Thyroid gland (tissue), 4 donors: ENCODE measurements around the gene PAX8.

Experiments
- CTCF ChIP-seq, 6 experiments: fragments of 200-600 bp in 3 of 6; fragments of 450-650 bp in 3 of 6; sonication (generic) in 3 of 6; IDR thresholded peaks; one replicate each; pipeline ENCODE4 v1.5.1; 2016 to 2019; ENCODE audit warnings: antibody characterized with exemption in 6 of 6, mild to moderate bottlenecking in 2 of 6, inconsistent platforms in 1 of 6, moderate library complexity in 1 of 6
- POLR2A ChIP-seq, 2 donors: fragments of 450-650 bp; IDR thresholded peaks; one replicate each; pipeline ENCODE4 v1.6.1; 2017; ENCODE audit warnings: antibody characterized with exemption in 2 of 2, mild to moderate bottlenecking in 2 of 2, moderate library complexity in 1 of 2

GRCh38 chr2:113251118-113251517 lies 27.6 kb downstream of the PAX8 start:
- TF ChIP-seq CTCF (IDR thresholded peaks at IDR 0.05) (no peak), POLR2A (IDR thresholded peaks at IDR 0.05) (no peak)
